B cell (primary cell): ENCODE data around the gene LKAAEAR1.

Experiments used
- EZH2 ChIP-seq: IDR thresholded peaks from 2 replicates; pipeline ENCODE4 v1.6.1; 2012; ENCODE audit warnings: borderline replicate concordance, low read depth, mild to moderate bottlenecking, moderate library complexity, low read length; ENCODE audit not compliant: insufficient read depth, poor library complexity, severe bottlenecking
- TF ChIP-seq, protein P1 (sequence below): fragments of 200-600 bp; IDR thresholded peaks from one replicate; pipeline ENCODE4 v1.8.0; 2022; ENCODE audit warnings: antibody characterized with exemption, mild to moderate bottlenecking

DNA sequence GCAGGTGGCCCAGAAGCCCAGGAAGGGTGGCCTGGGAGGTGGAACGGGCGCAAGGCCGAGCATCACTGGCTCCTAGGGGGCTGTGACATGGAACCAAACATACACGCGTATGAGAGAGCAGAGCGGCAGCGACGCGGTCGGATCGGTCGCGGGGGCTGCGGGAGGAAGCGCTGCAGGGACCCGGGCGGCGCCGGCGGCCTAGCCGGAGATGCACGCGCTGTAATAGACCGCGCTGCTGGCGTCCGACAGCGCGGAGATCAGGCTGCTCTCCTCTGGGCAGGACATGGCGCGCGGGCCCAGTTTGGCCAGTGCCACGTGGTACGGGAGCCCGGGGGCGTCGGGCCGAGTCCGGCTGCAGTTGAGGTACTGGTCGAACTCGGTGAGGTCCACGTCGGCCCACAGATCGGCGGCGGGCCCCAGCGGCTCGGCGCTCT is 36.2 kb downstream of the LKAAEAR1 start:
- TF ChIP-seq, protein P1, sequence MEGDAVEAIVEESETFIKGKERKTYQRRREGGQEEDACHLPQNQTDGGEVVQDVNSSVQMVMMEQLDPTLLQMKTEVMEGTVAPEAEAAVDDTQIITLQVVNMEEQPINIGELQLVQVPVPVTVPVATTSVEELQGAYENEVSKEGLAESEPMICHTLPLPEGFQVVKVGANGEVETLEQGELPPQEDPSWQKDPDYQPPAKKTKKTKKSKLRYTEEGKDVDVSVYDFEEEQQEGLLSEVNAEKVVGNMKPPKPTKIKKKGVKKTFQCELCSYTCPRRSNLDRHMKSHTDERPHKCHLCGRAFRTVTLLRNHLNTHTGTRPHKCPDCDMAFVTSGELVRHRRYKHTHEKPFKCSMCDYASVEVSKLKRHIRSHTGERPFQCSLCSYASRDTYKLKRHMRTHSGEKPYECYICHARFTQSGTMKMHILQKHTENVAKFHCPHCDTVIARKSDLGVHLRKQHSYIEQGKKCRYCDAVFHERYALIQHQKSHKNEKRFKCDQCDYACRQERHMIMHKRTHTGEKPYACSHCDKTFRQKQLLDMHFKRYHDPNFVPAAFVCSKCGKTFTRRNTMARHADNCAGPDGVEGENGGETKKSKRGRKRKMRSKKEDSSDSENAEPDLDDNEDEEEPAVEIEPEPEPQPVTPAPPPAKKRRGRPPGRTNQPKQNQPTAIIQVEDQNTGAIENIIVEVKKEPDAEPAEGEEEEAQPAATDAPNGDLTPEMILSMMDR: no peak
- TF ChIP-seq EZH2: no peak
